Measurements from ENCODE around the gene ST6GAL1. TPM values are rescaled to one million over a fixed set of nuclear protein-coding genes. Genes with fewer than 3 reads are reported as not detected.

ST6GAL1 gene
- total and polyA plus RNA-seq, 10 of the 15 experiments (the other 5 are each of a cell fraction or from before 2014, with no cell fraction given) = 74.2 to 248 (median 149) TPM

- POLR2A ChIA-PET = no interaction called here
- FAIRE-seq (no peak), ATAC-seq (no peak), DNase-seq (ENCODE audit: low read depth, low spot score) (no peak)
- no peak overlapping the region for H3K4me2 ChIP-seq (ENCODE audit: control insufficient read depth, insufficient read depth)
- CTCF ChIA-PET = interaction anchor here (0.6 kb wide), 1 partner anchor 218 kb away, joined by 4 read pairs; no protein-coding TSS in a partner anchor
- in situ Hi-C loops (cut with MboI) = no loop called here
- H3K36me3 ChIP-seq (ENCODE audit: control insufficient read depth in 2 of 2, insufficient read depth in 2 of 2, low read length in 1 of 2) = no peaks in the 10 kb centered on the region
- no peak overlapping the region for H3K9ac ChIP-seq (ENCODE audit: control insufficient read depth, insufficient read depth, low read length)
- H3K27me3 ChIP-seq (replicated peaks in 1 of 2; ENCODE audit: control insufficient read depth in 2 of 2, insufficient read depth in 2 of 2, low read length in 1 of 2) = no peaks in the 10 kb centered on the region
- H2AFZ ChIP-seq (ENCODE audit: control insufficient read depth, low read depth, low read length) = no peak overlapping the region
- no peak overlapping the region for H3K27ac ChIP-seq (ENCODE audit: control insufficient read depth, insufficient read depth)
- H3K4me3 ChIP-seq = no peak overlapping the region
- SMC1A ChIA-PET (ENCODE audit: uncharacterized antibody, unreplicated experiment) = interaction anchor here (0.6 kb wide), 1 partner anchor 15 kb away, joined by 3 read pairs; no protein-coding TSS in a partner anchor
- no TSS peak for BruUV-seq (replicated peaks)
- RAD21 ChIA-PET (ENCODE audit: unreplicated experiment) = interaction anchor here (1.8 kb wide), 1 partner anchor 72 kb away, joined by 5 read pairs; no protein-coding TSS in a partner anchor
- H4K20me1 ChIP-seq (ENCODE audit: control insufficient read depth, insufficient read depth) = no peaks in the 10 kb centered on the region
- TF ChIP-seq GABPA (IDR thresholded peaks at IDR 0.05; ENCODE audit: low read depth) (no peak), SIX5 (IDR thresholded peaks at IDR 0.05; ENCODE audit: low read depth, low read length, severe bottlenecking) (no peak), PBX3 (IDR thresholded peaks at IDR 0.05; ENCODE audit: insufficient replicate concordance, low read depth, low read length) (no peak), ATF7 (IDR thresholded peaks at IDR 0.05; ENCODE audit: low read depth) (no peak), CEBPB (IDR thresholded peaks at IDR 0.05; ENCODE audit: borderline replicate concordance in 1 of 2, low read depth in 2 of 2, low read length in 2 of 2) (no peak), HDAC6 (IDR thresholded peaks at IDR 0.05; ENCODE audit: unreplicated experiment) (no peak), ETV6 (conservative IDR thresholded peaks at IDR 0.05 in 1 of 2, IDR thresholded peaks at IDR 0.05 in 1 of 2; ENCODE audit: borderline replicate concordance in 1 of 2, low read depth in 1 of 2) (no peak), POLR2AphosphoS5 (IDR thresholded peaks at IDR 0.05; ENCODE audit: low read length) (no peak), ZNF24 (IDR thresholded peaks at IDR 0.05) (no peak), HDAC2 (IDR thresholded peaks at IDR 0.05) (no peak)
- H3K79me2 ChIP-seq (ENCODE audit: control insufficient read depth, insufficient read depth, low read length) = no peaks in the 10 kb centered on the region
- H3K4me1 ChIP-seq (ENCODE audit: control insufficient read depth, insufficient read depth, low read length) = no peaks in the 10 kb centered on the region
- H3K9me3 ChIP-seq (replicated peaks; ENCODE audit: control insufficient read depth, insufficient read depth, low read length) = no peaks in the 10 kb centered on the region
- intact Hi-C loops (cut with micrococcal nuclease; ENCODE audit: unreplicated experiment) = loop anchor here (5.0 kb wide), 1 partner anchor 64 kb away; no protein-coding TSS in a partner anchor
- 43% methylated on average over 3 of the region's 3 CpGs for WGBS (ENCODE audit: insufficient coverage, insufficient replicate concordance, low lambda C conversion rate, missing lambda C conversion rate)
These were observed 8.7 kb upstream of the ST6GAL1 start for GRCh38 chr3:186921578-186921977.

Data from GM12878 (cell line).